GM11168 (cell line): Measurements from ENCODE around the gene JAZF1.

Experiments
- in situ Hi-C: fragments of 300-500 bp; cut with MboI; formaldehyde crosslinking; loops from one replicate; pipeline ENCODE4 v1.12.0; 2022; ENCODE audit warnings: low sequenced_read_pairs; ENCODE audit not compliant: unreplicated experiment

The JAZF1 gene

GRCh38 chr7:28192786-28193585 is 12.4 kb upstream of the JAZF1 start:
- in situ Hi-C loops: no loop called here

GRCh38 chr7:28191751-28192150 is 11.2 kb upstream of the JAZF1 start:
- in situ Hi-C loops: no loop called here

- in situ Hi-C loops: no loop called here
Observed at GRCh38 chr7:28191184-28191583, 10.6 kb upstream of the JAZF1 start.

GRCh38 chr7:28190077-28190710 is 9.6 kb upstream of the JAZF1 start:
- in situ Hi-C loops: no loop called here

GRCh38 chr7:28187012-28187411 is 6.4 kb upstream of the JAZF1 start:
- in situ Hi-C loops: no loop called here

- in situ Hi-C loops: no loop called here
Observed at GRCh38 chr7:28183627-28184026, 3.0 kb upstream of the JAZF1 start.

GRCh38 chr7:28182071-28182471 is 1.5 kb upstream of the JAZF1 start:
- in situ Hi-C loops: no loop called here

GRCh38 chr7:28181416-28181815 is 821 bp upstream of the JAZF1 start:
- in situ Hi-C loops: no loop called here

- in situ Hi-C loops: no loop called here
Observed at GRCh38 chr7:28180031-28180363, 598 bp downstream of the JAZF1 start.

GRCh38 chr7:28179120-28180030 is 1.2 kb downstream of the JAZF1 start:
- in situ Hi-C loops: no loop called here

- in situ Hi-C loops: no loop called here
Observed at GRCh38 chr7:28178599-28178998, 2.0 kb downstream of the JAZF1 start.

GRCh38 chr7:28177836-28178235 is 2.8 kb downstream of the JAZF1 start:
- in situ Hi-C loops: no loop called here

- in situ Hi-C loops: no loop called here
Observed at GRCh38 chr7:28176645-28177044, 4.0 kb downstream of the JAZF1 start.

- in situ Hi-C loops: no loop called here
Observed at GRCh38 chr7:28176174-28176573, 4.4 kb downstream of the JAZF1 start.

GRCh38 chr7:28174901-28175661 is 5.5 kb downstream of the JAZF1 start:
- in situ Hi-C loops: no loop called here

- in situ Hi-C loops: no loop called here
Observed at GRCh38 chr7:28174442-28174841, 6.2 kb downstream of the JAZF1 start.

GRCh38 chr7:28173531-28173930 is 7.1 kb downstream of the JAZF1 start:
- in situ Hi-C loops: no loop called here

- in situ Hi-C loops: no loop called here
Observed at GRCh38 chr7:28172958-28173357, 7.6 kb downstream of the JAZF1 start.

- in situ Hi-C loops: no loop called here
Observed at GRCh38 chr7:28170701-28171100, 9.9 kb downstream of the JAZF1 start.

GRCh38 chr7:28169230-28169629 is 11.4 kb downstream of the JAZF1 start:
- in situ Hi-C loops: no loop called here
